ENCODE results near the gene RPL23.

- TF ChIP-seq POLR2A (IDR thresholded peaks at IDR 0.05; ENCODE audit: low read depth) (no peak), CTCF (IDR thresholded peaks at IDR 0.05) (no peak), POLR2AphosphoS5 (IDR thresholded peaks at IDR 0.05) (peak; percentile 37 to 53)
These were observed 14.7 kb upstream of the RPL23 start for GRCh38 chr17:38867968-38868816.
